A673 (cell line): ENCODE measurements around the gene CXCR5.

ENCODE experiments used
- EZH2 ChIP-seq: fragments of 200-600 bp; sonication (generic); IDR thresholded peaks from 2 replicates; pipeline ENCODE4 v1.6.1; 2017; ENCODE audit warnings: borderline replicate concordance, low read depth, mild to moderate bottlenecking, mixed read lengths, antibody characterized with exemption, low read length; ENCODE audit not compliant: poor library complexity, severe bottlenecking
- TF ChIP-seq, protein P1 (sequence below): fragments of 300-800, 200-600 bp; sonication (generic); conservative IDR thresholded peaks from 2 replicates; pipeline ENCODE4 v1.5.1; 2017; ENCODE audit warnings: low read depth, mild to moderate bottlenecking, antibody characterized with exemption, low read length, moderate library complexity, mixed read lengths

DNA sequence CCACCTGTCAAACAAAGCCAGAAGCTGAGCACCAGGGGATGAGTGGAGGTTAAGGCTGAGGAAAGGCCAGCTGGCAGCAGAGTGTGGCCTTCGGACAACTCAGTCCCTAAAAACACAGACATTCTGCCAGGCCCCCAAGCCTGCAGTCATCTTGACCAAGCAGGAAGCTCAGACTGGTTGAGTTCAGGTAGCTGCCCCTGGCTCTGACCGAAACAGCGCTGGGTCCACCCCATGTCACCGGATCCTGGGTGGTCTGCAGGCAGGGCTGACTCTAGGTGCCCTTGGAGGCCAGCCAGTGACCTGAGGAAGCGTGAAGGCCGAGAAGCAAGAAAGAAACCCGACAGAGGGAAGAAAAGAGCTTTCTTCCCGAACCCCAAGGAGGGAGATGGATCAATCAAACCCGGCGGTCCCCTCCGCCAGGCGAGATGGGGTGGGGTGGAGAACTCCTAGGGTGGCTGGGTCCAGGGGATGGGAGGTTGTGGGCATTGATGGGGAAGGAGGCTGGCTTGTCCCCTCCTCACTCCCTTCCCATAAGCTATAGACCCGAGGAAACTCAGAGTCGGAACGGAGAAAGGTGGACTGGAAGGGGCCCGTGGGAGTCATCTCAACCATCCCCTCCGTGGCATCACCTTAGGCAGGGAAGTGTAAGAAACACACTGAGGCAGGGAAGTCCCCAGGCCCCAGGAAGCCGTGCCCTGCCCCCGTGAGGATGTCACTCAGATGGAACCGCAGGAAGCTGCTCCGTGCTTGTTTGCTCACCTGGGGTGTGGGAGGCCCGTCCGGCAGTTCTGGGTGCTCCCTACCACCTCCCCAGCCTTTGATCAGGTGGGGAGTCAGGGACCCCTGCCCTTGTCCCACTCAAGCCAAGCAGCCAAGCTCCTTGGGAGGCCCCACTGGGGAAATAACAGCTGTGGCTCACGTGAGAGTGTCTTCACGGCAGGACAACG, 11.7 kb downstream of the CXCR5 start:
- TF ChIP-seq, protein P1, sequence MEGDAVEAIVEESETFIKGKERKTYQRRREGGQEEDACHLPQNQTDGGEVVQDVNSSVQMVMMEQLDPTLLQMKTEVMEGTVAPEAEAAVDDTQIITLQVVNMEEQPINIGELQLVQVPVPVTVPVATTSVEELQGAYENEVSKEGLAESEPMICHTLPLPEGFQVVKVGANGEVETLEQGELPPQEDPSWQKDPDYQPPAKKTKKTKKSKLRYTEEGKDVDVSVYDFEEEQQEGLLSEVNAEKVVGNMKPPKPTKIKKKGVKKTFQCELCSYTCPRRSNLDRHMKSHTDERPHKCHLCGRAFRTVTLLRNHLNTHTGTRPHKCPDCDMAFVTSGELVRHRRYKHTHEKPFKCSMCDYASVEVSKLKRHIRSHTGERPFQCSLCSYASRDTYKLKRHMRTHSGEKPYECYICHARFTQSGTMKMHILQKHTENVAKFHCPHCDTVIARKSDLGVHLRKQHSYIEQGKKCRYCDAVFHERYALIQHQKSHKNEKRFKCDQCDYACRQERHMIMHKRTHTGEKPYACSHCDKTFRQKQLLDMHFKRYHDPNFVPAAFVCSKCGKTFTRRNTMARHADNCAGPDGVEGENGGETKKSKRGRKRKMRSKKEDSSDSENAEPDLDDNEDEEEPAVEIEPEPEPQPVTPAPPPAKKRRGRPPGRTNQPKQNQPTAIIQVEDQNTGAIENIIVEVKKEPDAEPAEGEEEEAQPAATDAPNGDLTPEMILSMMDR: no peak
- TF ChIP-seq EZH2: no peak
